Measurements from ENCODE around the gene ZDHHC11.
"Not testable (repeated sequence)": the region's sequence is repeated elsewhere in the genome, so short reads cannot be mapped to it uniquely, and the experiment has no call there.

Gene ZDHHC11

GRCh38 chr5:797986-798385 is 52.8 kb downstream of the ZDHHC11 start:
- not testable (repeated sequence) for DNase-seq

GRCh38 chr5:795873-796272 is 54.9 kb downstream of the ZDHHC11 start:
- DNase-seq, result not testable (repeated sequence)

GRCh38 chr5:794948-795347 is 55.8 kb downstream of the ZDHHC11 start:
- not testable (repeated sequence) for DNase-seq

- DNase-seq, result not testable (repeated sequence)
Observed at GRCh38 chr5:788703-789102, 62.1 kb downstream of the ZDHHC11 start.

- not testable (repeated sequence) for DNase-seq
Observed at GRCh38 chr5:787857-788233, 62.9 kb downstream of the ZDHHC11 start.

GRCh38 chr5:787224-787856 is 63.4 kb downstream of the ZDHHC11 start:
- not testable (repeated sequence) for DNase-seq

- DNase-seq, result not testable (repeated sequence)
Observed at GRCh38 chr5:785181-785705, 65.5 kb downstream of the ZDHHC11 start.

- DNase-seq, result peak; percentile 88
Observed at GRCh38 chr5:784428-785177, 66.2 kb downstream of the ZDHHC11 start, which contains the start of gene ZDHHC11B. Gene ZDHHC11B (minus strand): TSS chr5:784729. CDS start chr5:766919, 17,810 bp downstream.

- not testable (repeated sequence) for DNase-seq
Observed at GRCh38 chr5:783881-784427, 66.8 kb downstream of the ZDHHC11 start.

GRCh38 chr5:783049-783802 is 67.6 kb downstream of the ZDHHC11 start:
- not testable (repeated sequence) for DNase-seq

GRCh38 chr5:782356-782755 is 68.4 kb downstream of the ZDHHC11 start:
- DNase-seq, result not testable (repeated sequence)

GRCh38 chr5:780571-780970 is 70.2 kb downstream of the ZDHHC11 start:
- DNase-seq, result not testable (repeated sequence)

- not testable (repeated sequence) for DNase-seq
Observed at GRCh38 chr5:778967-779366, 71.8 kb downstream of the ZDHHC11 start.

GRCh38 chr5:778421-778820 is 72.4 kb downstream of the ZDHHC11 start:
- not testable (repeated sequence) for DNase-seq

- DNase-seq, result no peak
Observed at GRCh38 chr5:777756-778161, 73.0 kb downstream of the ZDHHC11 start.

GRCh38 chr5:776862-777711 is 73.7 kb downstream of the ZDHHC11 start:
- no peak for DNase-seq

GRCh38 chr5:775961-776861 is 74.6 kb downstream of the ZDHHC11 start:
- DNase-seq, result no peak

- not testable (repeated sequence) for DNase-seq
Observed at GRCh38 chr5:775595-775960, 75.2 kb downstream of the ZDHHC11 start.

GRCh38 chr5:774854-775505 is 75.8 kb downstream of the ZDHHC11 start:
- DNase-seq, result not testable (repeated sequence)

GRCh38 chr5:774304-774703 is 76.5 kb downstream of the ZDHHC11 start:
- DNase-seq, result not testable (repeated sequence)

Data from midbrain (tissue), 1 donor.